GM18868 (cell line): ENCODE results near the gene PRR4.

ENCODE experiments used
- ATAC-seq: cut with Tn5 transposase; IDR thresholded peaks from one replicate; pipeline ENCODE4 v1.9.1; 2021; ENCODE audit warnings: mild to moderate bottlenecking, moderate library complexity; ENCODE audit not compliant: unreplicated experiment

Gene PRR4

DNA sequence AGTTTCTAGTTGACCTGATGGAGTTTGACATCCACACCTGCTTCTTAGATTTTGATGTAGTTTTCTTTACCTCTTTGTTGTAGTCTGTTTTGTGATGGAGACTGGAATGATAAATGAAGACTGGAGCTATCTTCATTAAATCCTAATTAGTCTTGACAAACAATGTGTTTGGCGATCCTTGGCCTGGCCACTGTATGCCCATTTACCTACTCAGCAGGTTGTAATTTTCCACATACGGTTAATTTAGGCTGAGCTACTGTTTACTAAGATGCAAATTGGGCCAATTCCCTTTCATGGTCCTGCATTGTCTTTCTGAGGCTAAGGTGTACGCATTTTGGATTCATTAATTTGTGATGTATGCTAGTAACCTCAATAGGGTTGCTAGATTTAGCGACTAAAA lies 46.7 kb downstream of the PRR4 start, which contains the start of gene TAS2R7:
TAS2R7 (minus strand) TSS at position 41 of the 400 bp plus-strand sequence. CDS start 57 bp downstream, outside the sequence.
- no peak for ATAC-seq

DNA sequence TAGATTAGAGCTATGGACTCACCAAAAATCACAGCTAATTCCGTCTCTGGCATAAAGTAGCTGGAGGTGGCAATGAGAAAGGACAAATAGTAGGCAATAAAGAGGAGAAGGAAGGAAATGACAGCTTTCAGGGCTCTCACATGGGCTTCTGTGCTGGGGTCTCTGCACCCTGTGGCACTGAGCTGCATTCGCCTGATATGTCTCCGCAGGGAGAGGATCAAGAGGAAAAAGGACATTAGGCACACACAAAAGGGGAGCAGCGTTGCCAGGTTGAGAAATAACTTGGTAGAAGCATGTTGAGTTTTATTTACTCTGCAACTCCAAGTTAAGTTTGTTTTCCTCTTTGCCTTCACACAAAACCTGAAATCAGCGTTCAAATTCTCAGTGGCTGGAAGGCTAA lies 47.5 kb downstream of the PRR4 start:
- no peak for ATAC-seq
